A549 (cell line): ENCODE data around the gene SHC2. TPM values are rescaled to one million over a fixed set of nuclear protein-coding genes. Genes with fewer than 3 reads are reported as not detected.
A peak's percentile ranks its signal among the peaks of the same experiment; 100 is the strongest.

Experiments
- ATAC-seq, 2 experiments: fragments of 200-7000 bp in 1 of 2; fragments of >200 bp in 1 of 2; cut with Nextera tagmentation in 1 of 2; cut with Tn5 transposase in 1 of 2; 3 replicates each; pipeline versions ENCODE4 v1.8.0 to v1.9.1; 2018 to 2020; ENCODE audit warnings: mild to moderate bottlenecking in 1 of 2, moderate library complexity in 1 of 2
- CTCF ChIA-PET: fragments of 300-600 bp; sonication (Branson Sonifier 250); formaldehyde crosslinking; extraction: SDS; loops from one replicate; lab custom pipeline; 2021; ENCODE audit warnings: antibody characterized with exemption, inconsistent platforms; lab: Yijun Ruan, JAX
- POLR2A ChIA-PET: fragments of 350-600 bp; formaldehyde crosslinking; extraction: SDS; loops from one replicate; lab custom pipeline; 2021; ENCODE audit warnings: antibody characterized with exemption, inconsistent platforms; lab: Yijun Ruan, JAX
- DNase-seq, 2 experiments: peaks; one replicate each; pipeline versions ENCODE4 v3.0.0 to v3.0.0-alpha.2; 2011 to 2016; ENCODE audit warnings: low read depth in 1 of 2, low spot score in 1 of 2
- FAIRE-seq: peaks from 2 replicates; lab custom pipeline; 2011; peaks lifted over from hg19 to GRCh38; lab: Jason Lieb, UNC
- H3K27ac ChIP-seq, 2 experiments: fragments of >200 bp; sonication (Bioruptor Twin); formaldehyde crosslinking; 3 replicates each; pipeline ENCODE4 v1.5.1; 2016 to 2017
- H3K4me1 ChIP-seq: fragments of >200 bp; sonication (Bioruptor Twin); formaldehyde crosslinking; 3 replicates; pipeline ENCODE4 v1.6.1; 2016
- H3K4me2 ChIP-seq: fragments of >200 bp; sonication (Bioruptor Twin); formaldehyde crosslinking; 3 replicates; pipeline ENCODE4 v1.6.1; 2016
- H3K4me3 ChIP-seq: fragments of >200 bp; sonication (Bioruptor Twin); formaldehyde crosslinking; 3 replicates; pipeline ENCODE4 v1.5.1; 2016
- H3K9me3 ChIP-seq: fragments of >200 bp; sonication (Bioruptor Twin); formaldehyde crosslinking; 3 replicates; pipeline ENCODE4 v1.6.1; 2016
- ATOH8 ChIP-seq: fragments of 250-450 bp; sonication (Bioruptor Pico); IDR thresholded peaks from 2 replicates; pipeline ENCODE4 v1.5.0; 2020; ENCODE audit warnings: low read depth, mild to moderate bottlenecking, moderate library complexity
- BCL3 ChIP-seq: fragments of >200 bp; sonication (Bioruptor Twin); formaldehyde crosslinking; IDR thresholded peaks from 3 replicates; pipeline ENCODE4 v1.6.1; 2016
- BHLHE40 ChIP-seq: IDR thresholded peaks from 2 replicates; pipeline ENCODE4 v1.6.1; 2012; ENCODE audit warnings: low read depth, low read length, inconsistent platforms
- CHD4 ChIP-seq: fragments of 200-600 bp; sonication (generic); IDR thresholded peaks from 2 replicates; pipeline ENCODE4 v1.6.1; 2016; ENCODE audit warnings: antibody characterized with exemption, mild to moderate bottlenecking, borderline replicate concordance
- CTCF ChIP-seq: fragments of >200 bp; sonication (Bioruptor Twin); formaldehyde crosslinking; IDR thresholded peaks from 3 replicates; pipeline ENCODE4 v1.5.1; 2016
- ELK1 ChIP-seq: fragments of 150-350 bp; IDR thresholded peaks from 2 replicates; pipeline ENCODE4 v1.6.1; 2014; ENCODE audit warnings: low read depth, mild to moderate bottlenecking, low read length
- FOSL2 ChIP-seq, 2 experiments: fragments of 450-650 bp in 1 of 2; fragments of >200 bp in 1 of 2; sonication (Bioruptor Twin) in 1 of 2; formaldehyde crosslinking; IDR thresholded peaks; 2 replicates each; pipeline versions ENCODE4 v1.5.0 to v1.6.1; 2016 to 2020; ENCODE audit warnings: mild to moderate bottlenecking in 1 of 2, moderate library complexity in 1 of 2
- HOXA7 ChIP-seq: fragments of 250-450 bp; sonication (Bioruptor Pico); IDR thresholded peaks from 2 replicates; pipeline ENCODE4 v1.5.0; 2020; ENCODE audit warnings: mild to moderate bottlenecking, moderate library complexity
- HOXB13 ChIP-seq: fragments of 250-450 bp; sonication (Bioruptor Pico); IDR thresholded peaks from 2 replicates; pipeline ENCODE4 v1.5.0; 2020; ENCODE audit warnings: low read depth, mild to moderate bottlenecking, moderate library complexity
- HOXB5 ChIP-seq: fragments of 250-450 bp; sonication (Bioruptor Pico); IDR thresholded peaks from 2 replicates; pipeline ENCODE4 v1.5.0; 2020; ENCODE audit warnings: mild to moderate bottlenecking, moderate library complexity
- KDM5A ChIP-seq: fragments of 200-600 bp; sonication (generic); IDR thresholded peaks from 2 replicates; pipeline ENCODE4 v1.6.1; 2016; ENCODE audit warnings: antibody characterized with exemption, mild to moderate bottlenecking
- RARB ChIP-seq: fragments of 250-450 bp; sonication (Bioruptor Pico); IDR thresholded peaks from 2 replicates; pipeline ENCODE4 v1.8.0; 2021; ENCODE audit warnings: mild to moderate bottlenecking, moderate library complexity
- RCOR1 ChIP-seq: fragments of 150-350 bp; IDR thresholded peaks from 2 replicates; pipeline ENCODE4 v1.6.1; 2014; ENCODE audit warnings: antibody characterized with exemption, low read length, low read depth
- RFX5 ChIP-seq: fragments of 450-650 bp; IDR thresholded peaks from 2 replicates; pipeline ENCODE4 v1.7.1; 2014; ENCODE audit warnings: antibody characterized with exemption, mild to moderate bottlenecking, moderate library complexity
- TFCP2L1 ChIP-seq: fragments of 250-450 bp; sonication (Bioruptor Pico); IDR thresholded peaks from 2 replicates; pipeline ENCODE4 v1.5.0; 2021; ENCODE audit warnings: mild to moderate bottlenecking
- ZC3H11A ChIP-seq: fragments of 450-650 bp; IDR thresholded peaks from 2 replicates; pipeline ENCODE4 v1.6.1; 2014; ENCODE audit warnings: antibody characterized with exemption, mild to moderate bottlenecking
- ZFP36 ChIP-seq: fragments of 450-650 bp; IDR thresholded peaks from 2 replicates; pipeline ENCODE4 v1.6.1; 2014; ENCODE audit warnings: borderline replicate concordance; ENCODE audit not compliant: partially characterized antibody
- ZSCAN20 ChIP-seq: fragments of 250-450 bp; sonication (Bioruptor Pico); IDR thresholded peaks from 2 replicates; pipeline ENCODE4 v1.8.0; 2022; ENCODE audit warnings: mild to moderate bottlenecking, moderate library complexity
- WGBS: methylation state at CpG from one replicate; pipeline ENCODE4 v1.1.6; 2017; ENCODE audit errors: missing lambda C conversion rate; 5-methylcytosine and 5-hydroxymethylcytosine counted together
- polyA plus RNA-seq, 4 experiments: library from polyadenylated mRNA; depleted of rRNA in 3 of 4; stranded (reverse); fragments of >200 nt; fragmentation: RNase III in 1 of 4; extraction: RNeasy Plus Mini Kit Qiagen cat#74134 plus additional on column Dnase treatment in 1 of 4; gene quantifications; 2 replicates in 3 of 4; 3 replicates in 1 of 4; pipeline ENCODE4 v1.2.3, GENCODE V29; 2011 to 2017

The SHC2 gene
- polyA plus RNA-seq, 2 of the 4 experiments (the other 2 are of a cell fraction) = 0.36 to 0.58 TPM

- 76% methylated on average over 30 of the region's 31 CpGs for WGBS
- Histone ChIP-seq H3K9me3 (no peaks in the 10 kb centered on the region), H3K4me2 (no peak overlapping the region), H3K4me3 (no peak overlapping the region), H3K4me1 (peaks cover 5% of the 10 kb centered on the region; the same call in 1 of the 3 replicates), H3K27ac (no peak overlapping the region)
- DNase-seq (no peak), FAIRE-seq (no peak), ATAC-seq (no peak)
- POLR2A ChIA-PET = no interaction called here
- TF ChIP-seq CHD4 (no peak), ZFP36 (peak; percentile 38), BHLHE40 (no peak), TFCP2L1 (no peak), CTCF (no peak), ZSCAN20 (no peak), HOXB5 (CRISPR knock-in tag) (no peak), ATOH8 (CRISPR knock-in tag) (no peak)
- CTCF ChIA-PET = no interaction called here
Observed at GRCh38 chr19:498977-499623, 38.3 kb upstream of the SHC2 start.

- CTCF ChIA-PET = interaction anchor here (1.4 to 1.5 kb wide), 2 partner anchors 8 to 12 kb away, joined by 4 to 8 read pairs; partner anchors contain the start of gene TPGS1
- FAIRE-seq (no peak), DNase-seq (no peak), ATAC-seq (peak in 1 of 2 experiments; percentile 1; a peak in 1 of 6 replicates)
- H3K4me3 ChIP-seq = no peak overlapping the region
- TF ChIP-seq FOSL2 (IDR thresholded peaks at IDR 0.05) = no peak
- no peak for TF ChIP-seq FOSL2 (CRISPR knock-in tag; IDR thresholded peaks at IDR 0.05)
- no peak for TF ChIP-seq ZFP36
- no peak for TF ChIP-seq ZC3H11A
- TF ChIP-seq BCL3 = no peak
- no peak for TF ChIP-seq ATOH8 (CRISPR knock-in tag)
- TF ChIP-seq HOXA7 = no peak
- no peak for TF ChIP-seq RFX5
- TF ChIP-seq HOXB13 (CRISPR knock-in tag) = no peak
- no peak for TF ChIP-seq ELK1
- no peak for TF ChIP-seq RCOR1
- TF ChIP-seq KDM5A = no peak
- no peak for TF ChIP-seq RARB (CRISPR knock-in tag)
- H3K27ac ChIP-seq = no peak overlapping the region
- WGBS = 94% methylated on average over 9 of the region's 26 CpGs
- POLR2A ChIA-PET = no interaction called here
- H3K4me2 ChIP-seq = no peak overlapping the region
- peaks cover 5% of the 10 kb centered on the region; the same call in 1 of the 3 replicates for H3K4me1 ChIP-seq
- no peaks in the 10 kb centered on the region for H3K9me3 ChIP-seq
Observed at GRCh38 chr19:498511-498891, 37.7 kb upstream of the SHC2 start.
